Testis (tissue), 3 donors: Measurements from ENCODE around the gene ZNF70. TPM values are rescaled to one million over a fixed set of nuclear protein-coding genes. Genes with fewer than 3 reads are reported as not detected.

Source experiments
- DNase-seq: peaks from one replicate; pipeline ENCODE4 v3.0.0-alpha.2; 2019
- H3K27ac ChIP-seq, 2 donors: fragments of 200-600 bp; sonication (generic); one replicate each; pipeline ENCODE4 v1.5.1; 2019
- H3K27me3 ChIP-seq: fragments of 200-600 bp; sonication (generic); one replicate; pipeline ENCODE4 v1.5.1; 2019
- H3K36me3 ChIP-seq: fragments of 200-600 bp; sonication (generic); one replicate; pipeline ENCODE4 v1.5.1; 2017; ENCODE audit warnings: low read depth; ENCODE audit errors: missing control alignments
- H3K4me1 ChIP-seq: fragments of 200-600 bp; sonication (generic); one replicate; pipeline ENCODE4 v1.5.1; 2019
- H3K4me3 ChIP-seq, 2 donors: fragments of 200-600 bp; sonication (generic); one replicate each; pipeline ENCODE4 v1.5.1; 2017 to 2019
- H3K9me3 ChIP-seq: fragments of 200-600 bp; sonication (generic); one replicate; pipeline ENCODE4 v1.5.1; 2017
- CTCF ChIP-seq, 3 experiments: fragments of 450-650 bp in 2 of 3; fragments of 200-600 bp in 1 of 3; sonication (generic) in 1 of 3; IDR thresholded peaks; one replicate each; pipeline ENCODE4 v1.5.1; 2016 to 2019; ENCODE audit warnings: antibody characterized with exemption in 3 of 3, mild to moderate bottlenecking in 2 of 3, moderate library complexity in 1 of 3
- POLR2A ChIP-seq: fragments of 450-650 bp; IDR thresholded peaks from one replicate; pipeline ENCODE4 v1.6.1; 2017; ENCODE audit warnings: antibody characterized with exemption, mild to moderate bottlenecking, moderate library complexity
- WGBS, 2 donors: methylation state at CpG; one replicate each; pipeline ENCODE4 v1.1.5; 2018; 5-methylcytosine and 5-hydroxymethylcytosine counted together
- intact Hi-C: fragments of 100-400 bp; cut with DNase I; formaldehyde crosslinking; loops from one replicate; pipeline ENCODE4 v1.15.1; 2023; ENCODE audit warnings: low total_unique reads
- polyA plus RNA-seq: library from polyadenylated mRNA; stranded (reverse); fragments of 350-450 nt; fragmentation: Illumina TruSeq; extraction: RNeasy Lipid Tissue Mini Kit (QIAGEN cat#74804); gene quantifications from one replicate; pipeline ENCODE4 v1.2.3, GENCODE V29; 2014; ENCODE audit warnings: low read depth, low replicate concordance; ENCODE audit not compliant: insufficient read depth
- total RNA-seq, 2 donors: library from RNA; depleted of rRNA; stranded (reverse); fragments of >200 nt; gene quantifications; one replicate each; pipeline ENCODE4 v1.2.3, GENCODE V29; 2016

ZNF70 gene
- total and polyA plus RNA-seq, 3 donors from 2014 or later = 2.9 to 8.7 (median 7.2) TPM

DNA sequence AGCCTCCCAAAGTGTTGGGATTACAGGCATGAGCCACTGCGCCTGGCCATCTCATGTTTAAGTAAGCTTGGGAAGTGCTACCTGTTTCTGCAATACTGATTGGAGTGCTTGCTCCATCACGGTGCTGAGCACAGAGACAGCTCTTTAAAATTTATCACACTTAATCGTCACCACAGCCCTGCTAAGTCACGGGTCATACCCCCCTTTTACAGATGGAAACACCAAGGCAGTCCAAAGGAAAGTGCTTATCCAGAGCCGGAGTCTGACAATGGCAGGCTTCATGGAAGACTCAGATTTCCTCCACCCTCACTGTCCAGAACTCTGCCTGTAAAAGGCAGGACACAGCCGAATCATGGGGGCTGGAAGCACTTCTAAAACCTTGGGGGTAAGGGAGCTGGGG is 9.1 kb upstream of the ZNF70 start:
- Histone ChIP-seq H3K9me3 (no peaks in the 10 kb centered on the region), H3K4me1 (no peaks in the 10 kb centered on the region), H3K36me3 (no peaks in the 10 kb centered on the region), H3K27ac (no peak overlapping the region), H3K4me3 (no peak overlapping the region), H3K27me3 (no peaks in the 10 kb centered on the region)
- TF ChIP-seq POLR2A (no peak), CTCF (IDR thresholded peaks at IDR 0.05) (no peak)
- WGBS, 2 donors = 81 to 93% methylated on average over 6 of the region's 6 CpGs
- intact Hi-C loops = no loop called here
- no peak for DNase-seq

DNA sequence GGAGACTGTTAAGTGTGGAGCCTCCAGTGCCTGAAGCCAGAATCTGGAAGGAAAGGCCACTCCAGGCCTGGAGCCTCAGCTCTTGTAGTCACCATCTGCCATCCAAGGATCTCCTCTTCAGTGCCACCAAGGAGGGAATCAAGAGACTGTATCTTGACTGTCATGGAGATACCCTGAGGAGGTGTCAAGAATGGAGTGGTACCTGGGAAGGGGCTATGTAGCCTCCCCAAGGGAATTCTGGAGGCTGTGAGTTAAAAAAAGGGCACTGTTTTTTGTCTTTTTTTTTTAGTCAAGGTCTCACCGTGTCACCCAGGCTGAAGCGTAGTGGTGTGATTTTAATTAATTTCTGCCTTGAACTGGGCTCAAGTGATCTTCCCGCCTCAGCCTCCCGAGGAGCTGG is 8.7 kb upstream of the ZNF70 start:
- Histone ChIP-seq H3K36me3 (no peaks in the 10 kb centered on the region), H3K4me1 (no peaks in the 10 kb centered on the region), H3K27me3 (no peaks in the 10 kb centered on the region), H3K9me3 (no peaks in the 10 kb centered on the region), H3K27ac (no peak overlapping the region), H3K4me3 (no peak overlapping the region)
- 91 to 95% methylated on average over 4 of the region's 4 CpGs for WGBS, 2 donors
- no peak for DNase-seq
- no peak for TF ChIP-seq POLR2A
- TF ChIP-seq CTCF (IDR thresholded peaks at IDR 0.05) = no peak
- intact Hi-C loops = no loop called here

- no peaks in the 10 kb centered on the region for H3K9me3 ChIP-seq
- H3K27me3 ChIP-seq = no peaks in the 10 kb centered on the region
- no peaks in the 10 kb centered on the region for H3K4me1 ChIP-seq
- DNase-seq = no peak
- H3K36me3 ChIP-seq = no peaks in the 10 kb centered on the region
- no peak for TF ChIP-seq CTCF (IDR thresholded peaks at IDR 0.05)
- TF ChIP-seq POLR2A = no peak
- intact Hi-C loops = no loop called here
- no peak overlapping the region for H3K4me3 ChIP-seq
- 72 to 81% methylated on average over 4 of the region's 4 CpGs for WGBS, 2 donors
- no peak overlapping the region for H3K27ac ChIP-seq
These were observed 6.0 kb upstream of the ZNF70 start for GRCh38 chr22:23756891-23757290.

- H3K27ac ChIP-seq = no peak overlapping the region
- no peak overlapping the region for H3K4me3 ChIP-seq
- no peak for DNase-seq
- 70 to 94% methylated on average over 8 of the region's 8 CpGs for WGBS, 2 donors
- no peaks in the 10 kb centered on the region for H3K4me1 ChIP-seq
- no peaks in the 10 kb centered on the region for H3K36me3 ChIP-seq
- no peaks in the 10 kb centered on the region for H3K27me3 ChIP-seq
- intact Hi-C loops = no loop called here
- no peaks in the 10 kb centered on the region for H3K9me3 ChIP-seq
- TF ChIP-seq CTCF (IDR thresholded peaks at IDR 0.05) = no peak
- no peak for TF ChIP-seq POLR2A
These were observed 4.8 kb upstream of the ZNF70 start for GRCh38 chr22:23755711-23756110.

DNA sequence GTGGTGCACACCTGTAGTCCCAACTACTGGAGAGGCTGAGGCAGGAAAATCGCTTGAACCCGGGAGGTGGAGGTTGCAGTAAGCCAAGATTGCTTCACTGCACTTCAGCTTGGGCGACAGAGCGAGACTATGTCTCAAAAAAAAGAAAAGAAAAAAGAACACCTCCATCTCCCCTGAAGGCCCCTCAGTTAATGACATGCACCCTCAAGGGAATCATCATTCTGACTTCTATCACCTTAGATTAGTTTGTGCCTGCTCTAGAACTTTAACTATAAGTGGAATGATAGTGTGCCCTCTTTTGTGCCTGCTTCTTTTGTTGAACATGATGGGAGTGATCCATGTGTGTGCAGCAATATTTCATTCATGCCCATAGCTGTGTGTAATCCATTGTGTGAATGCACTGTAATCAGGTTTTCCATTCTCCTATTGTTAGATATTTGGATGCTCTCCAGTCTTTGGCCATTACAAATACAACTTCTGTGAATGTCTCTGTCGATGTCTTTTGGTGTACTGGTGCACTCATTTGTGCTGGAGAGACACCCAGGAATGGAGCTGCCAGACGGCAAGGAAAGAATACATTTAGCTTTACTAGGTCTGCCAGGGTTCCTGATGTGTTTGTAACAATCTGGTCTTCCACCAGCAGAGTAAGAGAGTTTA is 4.2 kb upstream of the ZNF70 start:
- Histone ChIP-seq H3K4me1 (peaks cover under 1% of the 10 kb centered on the region), H3K9me3 (no peaks in the 10 kb centered on the region), H3K4me3 (no peak overlapping the region), H3K27me3 (no peaks in the 10 kb centered on the region), H3K27ac (no peak overlapping the region), H3K36me3 (no peaks in the 10 kb centered on the region)
- intact Hi-C loops = no loop called here
- TF ChIP-seq POLR2A (no peak), CTCF (IDR thresholded peaks at IDR 0.05) (no peak)
- no peak for DNase-seq
- WGBS, 2 donors = 78% methylated on average over 6 of the region's 6 CpGs
